ENCODE results near the gene KRTAP5-8. TPM values are rescaled to one million over a fixed set of nuclear protein-coding genes. Genes with fewer than 3 reads are reported as not detected.

The KRTAP5-8 gene
- total RNA-seq, 2 donors from 2014 or later, result 0.35 TPM; not detected in 1

DNA sequence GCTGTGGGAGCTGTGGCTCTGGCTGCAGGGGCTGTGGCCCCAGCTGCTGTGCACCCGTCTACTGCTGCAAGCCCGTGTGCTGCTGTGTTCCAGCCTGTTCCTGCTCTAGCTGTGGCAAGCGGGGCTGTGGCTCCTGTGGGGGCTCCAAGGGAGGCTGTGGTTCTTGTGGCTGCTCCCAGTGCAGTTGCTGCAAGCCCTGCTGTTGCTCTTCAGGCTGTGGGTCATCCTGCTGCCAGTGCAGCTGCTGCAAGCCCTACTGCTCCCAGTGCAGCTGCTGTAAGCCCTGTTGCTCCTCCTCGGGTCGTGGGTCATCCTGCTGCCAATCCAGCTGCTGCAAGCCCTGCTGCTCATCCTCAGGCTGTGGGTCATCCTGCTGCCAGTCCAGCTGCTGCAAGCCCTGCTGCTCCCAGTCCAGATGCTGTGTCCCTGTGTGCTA is 10.9 kb downstream of the KRTAP5-8 start:
- Histone ChIP-seq H3K36me3 (no peaks in the 10 kb centered on the region), H3K9me3 (no peaks in the 10 kb centered on the region), H3K9ac (ENCODE audit: low read depth in 2 of 2, low read length in 2 of 2) (no peak overlapping the region), H3K27me3 (no peaks in the 10 kb centered on the region), H3K4me1 (no peaks in the 10 kb centered on the region), H3K27ac (no peak overlapping the region), H3K4me3 (no peak overlapping the region)
- intact Hi-C loops (cut with DNase I), result no loop called here
- no peak for TF ChIP-seq CTCF (IDR thresholded peaks at IDR 0.05)
- no peak for DNase-seq

DNA sequence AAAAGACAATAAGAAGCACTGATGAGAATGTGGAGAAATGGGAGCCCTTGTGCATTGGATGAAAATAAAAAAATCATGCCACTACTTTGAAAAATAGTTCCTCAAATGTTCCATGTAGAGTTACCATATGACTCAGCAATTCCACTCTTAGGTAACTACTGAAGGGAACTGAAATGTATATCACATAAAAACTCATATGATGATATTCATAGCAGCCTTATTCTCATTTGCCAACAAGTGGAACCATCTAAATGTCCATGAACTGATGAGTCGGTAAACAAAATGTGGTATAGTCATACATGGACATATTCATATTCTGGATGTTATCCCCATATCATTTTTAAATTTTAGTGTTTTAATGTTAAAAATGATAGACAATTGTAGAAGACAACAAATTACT is 13.9 kb downstream of the KRTAP5-8 start:
- intact Hi-C loops (cut with DNase I), result no loop called here
- TF ChIP-seq CTCF (IDR thresholded peaks at IDR 0.05), result no peak
- Histone ChIP-seq H3K27me3 (no peaks in the 10 kb centered on the region), H3K4me3 (no peak overlapping the region), H3K9ac (ENCODE audit: low read depth in 2 of 2, low read length in 2 of 2) (no peak overlapping the region), H3K36me3 (no peaks in the 10 kb centered on the region), H3K27ac (no peak overlapping the region), H3K9me3 (no peaks in the 10 kb centered on the region), H3K4me1 (no peaks in the 10 kb centered on the region)
- DNase-seq, result no peak

- H3K4me1 ChIP-seq, result no peaks in the 10 kb centered on the region
- no peak for TF ChIP-seq CTCF (IDR thresholded peaks at IDR 0.05)
- no peaks in the 10 kb centered on the region for H3K27me3 ChIP-seq
- H3K36me3 ChIP-seq, result no peaks in the 10 kb centered on the region
- H3K4me3 ChIP-seq, result no peak overlapping the region
- no peak for DNase-seq
- no peak overlapping the region for H3K27ac ChIP-seq
- intact Hi-C loops (cut with DNase I), result no loop called here
- H3K9me3 ChIP-seq, result no peaks in the 10 kb centered on the region
- H3K9ac ChIP-seq (ENCODE audit: low read depth in 2 of 2, low read length in 2 of 2), result no peak overlapping the region
Measured at GRCh38 chr11:71554996-71555395, 17.2 kb downstream of the KRTAP5-8 start.

DNA sequence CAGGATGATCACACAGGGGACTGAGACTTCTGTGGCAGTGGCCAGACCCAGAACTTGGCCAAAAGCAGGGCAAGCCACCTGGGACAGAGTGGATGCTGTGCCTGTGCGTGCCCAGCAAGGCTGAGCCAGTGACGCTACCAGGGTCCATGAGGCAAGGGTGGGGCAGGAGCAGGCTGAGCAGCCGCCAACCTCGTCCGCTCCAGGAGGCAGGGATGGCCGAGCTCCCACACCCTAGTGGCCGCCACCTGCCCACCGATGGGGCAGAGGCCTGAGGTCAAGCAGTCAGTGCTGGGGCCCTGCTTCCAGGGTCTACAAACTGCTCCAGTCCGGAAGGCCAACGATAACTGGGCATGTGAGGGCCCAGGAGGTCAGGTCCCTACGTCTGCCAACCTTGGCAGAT is 17.7 kb downstream of the KRTAP5-8 start:
- H3K36me3 ChIP-seq, result no peaks in the 10 kb centered on the region
- intact Hi-C loops (cut with DNase I), result no loop called here
- no peak overlapping the region for H3K9ac ChIP-seq (ENCODE audit: low read depth in 2 of 2, low read length in 2 of 2)
- no peak for DNase-seq
- no peak overlapping the region for H3K4me3 ChIP-seq
- no peak overlapping the region for H3K27ac ChIP-seq
- H3K9me3 ChIP-seq, result no peaks in the 10 kb centered on the region
- no peaks in the 10 kb centered on the region for H3K27me3 ChIP-seq
- no peak for TF ChIP-seq CTCF (IDR thresholded peaks at IDR 0.05)
- H3K4me1 ChIP-seq, result no peaks in the 10 kb centered on the region

DNA sequence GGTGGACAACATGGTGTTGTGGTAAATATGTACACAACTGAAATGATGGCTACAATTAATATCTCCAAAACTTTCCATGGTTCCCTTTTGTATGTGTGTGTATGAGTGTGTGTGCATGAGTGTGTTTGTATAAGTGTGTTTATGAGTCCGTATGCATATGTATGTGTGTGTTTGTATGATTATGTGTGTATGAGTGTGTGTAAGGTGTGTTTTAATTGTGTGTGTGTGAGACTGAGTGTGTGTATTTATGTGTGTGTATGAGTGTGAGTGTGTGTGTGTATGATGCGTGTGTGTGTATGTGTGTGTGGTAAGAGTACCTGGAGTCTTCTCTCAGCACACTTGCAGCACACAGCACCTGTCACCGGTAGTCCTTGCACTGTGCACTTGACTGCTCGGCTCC is 18.2 kb downstream of the KRTAP5-8 start:
- intact Hi-C loops (cut with DNase I), result no loop called here
- no peak overlapping the region for H3K4me3 ChIP-seq
- TF ChIP-seq CTCF (IDR thresholded peaks at IDR 0.05), result no peak
- H3K27ac ChIP-seq, result no peak overlapping the region
- no peaks in the 10 kb centered on the region for H3K27me3 ChIP-seq
- DNase-seq, result no peak
- H3K9me3 ChIP-seq, result no peaks in the 10 kb centered on the region
- H3K36me3 ChIP-seq, result no peaks in the 10 kb centered on the region
- H3K4me1 ChIP-seq, result no peaks in the 10 kb centered on the region
- H3K9ac ChIP-seq (ENCODE audit: low read depth in 2 of 2, low read length in 2 of 2), result no peak overlapping the region

DNA sequence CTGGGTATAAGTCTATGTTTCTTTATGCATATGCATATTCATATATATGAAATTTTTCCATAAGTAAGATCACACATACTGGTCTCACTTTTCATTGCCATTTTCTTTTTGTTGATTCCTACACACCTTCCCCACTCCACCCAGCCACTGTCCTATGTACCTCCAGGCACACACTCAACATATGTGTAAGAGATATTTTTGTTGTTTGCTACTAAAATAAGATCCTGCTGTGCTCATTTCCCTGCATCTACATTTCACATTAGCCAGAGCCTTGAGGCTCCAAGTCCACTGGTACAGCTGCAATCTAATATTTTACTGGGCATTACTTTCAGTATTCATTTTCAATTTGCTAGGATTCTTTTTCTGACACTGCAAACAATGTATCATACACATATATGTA is 19.4 kb downstream of the KRTAP5-8 start:
- no peak overlapping the region for H3K27ac ChIP-seq
- no peak overlapping the region for H3K9ac ChIP-seq (ENCODE audit: low read depth in 2 of 2, low read length in 2 of 2)
- H3K4me3 ChIP-seq, result no peak overlapping the region
- no peaks in the 10 kb centered on the region for H3K36me3 ChIP-seq
- intact Hi-C loops (cut with DNase I), result no loop called here
- H3K27me3 ChIP-seq, result no peaks in the 10 kb centered on the region
- no peak for TF ChIP-seq CTCF (IDR thresholded peaks at IDR 0.05)
- H3K4me1 ChIP-seq, result no peaks in the 10 kb centered on the region
- DNase-seq, result no peak
- no peaks in the 10 kb centered on the region for H3K9me3 ChIP-seq
